ENCODE measurements around the gene GCN1.

The GCN1 gene

DNA sequence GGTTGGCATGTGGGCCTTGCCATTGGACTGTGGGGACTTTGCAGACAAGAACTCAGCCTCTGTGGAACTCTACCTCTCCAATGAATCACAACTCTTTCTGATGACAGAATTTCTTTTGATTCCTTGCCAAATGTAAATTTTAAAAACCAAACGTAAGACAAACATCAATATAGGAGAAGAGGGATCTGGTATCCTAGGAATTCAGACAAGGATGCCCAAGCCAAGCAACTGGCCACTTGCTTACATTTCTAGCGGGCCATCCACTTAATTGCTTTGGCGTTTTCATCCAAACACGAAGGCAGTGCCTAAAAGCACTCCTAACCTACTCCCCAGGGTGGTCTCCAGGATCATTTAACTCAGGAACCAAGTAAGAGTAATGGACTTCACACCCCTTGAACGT is 54.6 kb downstream of the GCN1 start:
- no peak for DNase-seq (ENCODE audit: low read depth)

DNA sequence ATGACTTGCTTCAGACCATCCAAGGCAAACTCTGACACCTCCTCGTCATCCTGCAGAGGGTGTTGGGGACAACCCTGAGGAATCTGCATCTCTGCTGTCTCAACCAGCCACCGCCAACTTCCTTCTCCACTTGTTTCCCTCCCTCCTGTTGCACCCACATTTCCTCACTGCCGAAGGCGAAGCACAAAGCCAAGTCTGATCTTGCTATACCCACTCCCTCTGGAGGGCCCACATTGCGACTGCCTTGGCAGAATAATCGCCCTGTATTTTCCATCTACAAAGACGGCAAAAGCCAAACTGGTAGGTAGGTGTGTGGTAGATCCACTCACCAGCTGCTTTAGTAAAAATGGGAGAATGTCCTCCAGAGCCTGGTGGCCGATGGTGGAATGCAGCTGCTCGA is 56.1 kb downstream of the GCN1 start:
- no peak for DNase-seq (ENCODE audit: low read depth)

DNA sequence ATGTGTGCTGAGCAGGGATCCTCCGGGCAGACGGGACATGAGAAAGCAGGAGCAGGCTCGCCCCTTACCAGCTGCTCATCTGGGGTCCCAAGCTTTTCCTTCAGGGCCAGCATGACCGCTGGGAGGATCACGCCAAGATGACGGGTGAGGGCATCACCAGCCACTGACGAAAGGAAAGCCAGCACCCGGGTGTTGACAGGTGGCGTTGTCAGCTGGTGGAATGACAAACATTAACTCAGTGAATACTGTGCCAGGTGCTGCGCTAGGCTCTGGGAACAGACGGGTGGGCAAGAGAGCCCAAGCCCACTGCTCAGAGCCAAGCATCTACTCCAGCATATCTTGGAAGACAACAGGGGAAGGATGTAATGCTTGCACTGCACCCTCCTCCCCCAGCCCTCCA is 56.7 kb downstream of the GCN1 start:
- no peak for DNase-seq (ENCODE audit: low read depth)

DNA sequence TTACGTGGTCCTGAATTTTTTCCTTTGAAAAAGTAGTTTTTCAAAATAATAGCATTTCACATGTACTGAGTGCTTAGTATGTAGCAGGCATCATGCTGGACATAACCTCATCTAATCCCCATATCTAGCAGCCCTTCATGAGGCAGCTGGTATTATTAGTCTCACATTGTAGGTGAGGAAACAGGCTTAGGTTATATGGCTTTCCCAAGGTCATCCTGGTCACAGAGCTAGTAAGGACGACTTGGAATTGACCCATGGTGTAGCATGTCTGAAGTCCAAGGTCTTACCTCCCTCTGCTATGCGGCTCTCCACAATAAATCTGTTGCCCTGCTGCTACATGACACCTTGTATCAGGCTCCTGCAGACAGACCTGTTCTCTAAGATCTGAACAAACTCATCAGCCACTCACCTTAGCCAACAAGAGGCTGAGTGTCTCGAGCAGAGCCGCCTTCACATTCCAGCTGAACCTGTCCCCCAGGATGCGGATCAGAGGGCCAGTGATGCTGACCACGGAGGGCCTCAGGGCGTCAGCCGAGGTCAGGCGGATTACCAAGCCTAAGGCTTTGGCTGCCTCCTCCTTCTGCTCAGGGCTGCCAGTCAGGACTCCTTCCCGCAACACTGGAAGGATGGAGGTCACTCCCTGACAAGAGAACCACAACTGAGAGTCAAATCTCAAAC is 58.3 kb downstream of the GCN1 start:
- DNase-seq (ENCODE audit: low read depth) = no peak

DNA sequence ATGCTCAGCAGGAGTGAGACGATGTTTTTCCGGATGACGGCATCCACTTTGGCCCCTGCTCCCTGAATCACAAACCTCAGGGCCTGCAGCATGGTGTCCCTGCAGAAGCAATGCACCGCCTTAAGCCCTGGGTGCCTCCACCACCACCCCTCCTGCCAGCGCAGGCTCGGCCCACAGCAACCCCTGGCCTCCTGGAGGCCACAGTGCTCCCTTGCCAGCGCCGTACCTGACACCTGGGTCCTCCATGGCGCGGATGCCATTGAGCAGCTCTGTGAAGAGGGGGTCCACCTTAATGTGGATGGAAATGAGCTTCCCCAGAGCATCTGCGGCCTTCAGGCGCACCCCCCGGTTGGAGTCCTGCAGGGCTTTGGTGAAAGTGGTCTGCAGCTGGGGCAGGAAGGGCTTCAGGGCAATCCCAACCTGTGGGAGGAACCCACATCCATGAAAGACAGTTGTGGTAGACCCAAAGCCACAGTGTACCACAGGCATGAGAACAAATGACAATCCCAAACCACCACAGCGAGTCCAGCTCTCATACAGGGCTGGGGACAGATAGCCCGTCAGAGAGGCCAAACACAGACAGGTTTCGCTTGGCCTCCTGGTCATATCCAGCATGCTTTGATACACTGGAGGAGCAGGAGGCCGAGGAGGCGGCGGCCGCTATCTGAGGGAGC is 60.1 kb downstream of the GCN1 start:
- DNase-seq (ENCODE audit: low read depth) = no peak

DNA sequence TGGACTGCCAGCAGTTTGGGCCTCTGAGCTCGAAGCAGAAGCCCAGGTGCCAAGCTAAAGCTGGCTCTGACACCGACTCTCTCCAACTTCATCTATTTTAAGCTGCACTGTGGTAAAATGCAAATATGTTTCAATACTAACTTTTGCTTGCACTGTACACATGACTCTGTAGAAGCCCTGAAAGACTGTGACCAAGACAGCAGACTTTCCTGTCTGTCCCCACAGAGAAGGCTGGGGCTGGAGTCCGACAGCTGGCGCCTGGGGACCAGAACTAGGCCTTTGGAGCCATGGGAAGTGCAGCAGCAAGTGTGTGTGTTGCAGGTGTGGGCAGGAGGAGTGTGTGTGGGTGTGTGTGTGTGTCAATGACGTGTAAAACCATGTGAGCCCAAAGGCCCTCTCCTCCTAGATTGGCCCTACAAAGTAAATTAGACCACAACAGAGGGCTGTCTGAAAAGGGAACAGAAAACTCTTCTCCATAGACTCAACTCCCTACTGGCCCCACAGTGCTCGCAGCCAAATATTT is 61.6 kb downstream of the GCN1 start:
- no peak for DNase-seq (ENCODE audit: low read depth)

DNA sequence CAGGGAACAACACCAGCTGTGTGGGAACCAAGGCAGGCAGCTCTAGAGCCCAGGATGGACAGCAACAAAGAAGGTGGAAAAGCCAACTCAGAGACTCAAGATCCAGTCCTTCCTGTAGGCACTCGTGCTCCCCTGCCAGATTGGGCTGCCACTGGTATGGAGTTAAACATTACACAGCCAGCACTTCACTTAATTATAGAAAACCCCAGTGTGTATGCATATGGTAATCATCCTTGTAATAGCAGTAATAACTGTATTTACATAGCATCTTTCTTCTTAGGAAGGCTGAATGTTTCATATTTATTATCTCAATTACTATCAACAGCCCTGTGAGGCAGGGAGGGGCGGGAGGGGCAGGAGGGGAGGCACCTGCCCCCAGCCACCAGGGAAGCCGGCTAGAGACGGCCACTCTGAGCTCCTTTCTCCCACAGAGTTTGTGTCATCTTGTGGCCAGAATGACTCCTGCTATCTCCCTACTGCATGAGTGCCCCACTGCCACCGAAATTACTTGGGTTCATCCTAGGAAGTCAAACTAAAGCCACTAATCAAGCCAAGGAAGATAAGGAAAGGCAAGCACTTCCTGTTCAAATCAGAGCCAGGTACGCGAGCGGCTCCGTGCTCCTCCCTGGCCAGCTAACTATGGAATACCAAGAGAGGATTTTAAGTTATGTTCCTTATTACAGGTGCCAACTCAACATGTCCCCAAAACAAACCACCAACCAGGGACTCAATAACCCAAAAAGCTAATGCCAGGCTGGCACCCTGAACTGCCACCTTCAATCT is 62.3 kb downstream of the GCN1 start:
- DNase-seq (ENCODE audit: low read depth) = no peak

DNA sequence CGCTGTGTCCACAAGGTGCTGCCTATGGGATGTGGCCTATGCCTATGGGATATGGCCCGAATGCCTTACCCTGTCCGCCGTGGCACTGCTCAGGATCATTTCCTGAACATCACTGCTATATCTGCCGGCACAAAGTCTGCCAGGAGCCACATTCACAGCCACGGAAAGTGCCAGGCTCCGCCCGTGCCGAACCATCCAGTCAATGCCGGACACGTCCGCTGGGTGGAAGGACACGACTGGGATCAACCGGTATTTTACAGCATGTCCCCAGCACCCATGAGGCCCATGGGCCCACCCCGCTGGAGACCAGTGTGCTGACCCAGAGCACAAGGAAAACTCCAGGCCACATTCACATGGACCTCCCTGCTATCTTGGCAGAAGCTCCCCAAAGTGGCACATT is 63.4 kb downstream of the GCN1 start:
- no peak for DNase-seq (ENCODE audit: low read depth)

DNA sequence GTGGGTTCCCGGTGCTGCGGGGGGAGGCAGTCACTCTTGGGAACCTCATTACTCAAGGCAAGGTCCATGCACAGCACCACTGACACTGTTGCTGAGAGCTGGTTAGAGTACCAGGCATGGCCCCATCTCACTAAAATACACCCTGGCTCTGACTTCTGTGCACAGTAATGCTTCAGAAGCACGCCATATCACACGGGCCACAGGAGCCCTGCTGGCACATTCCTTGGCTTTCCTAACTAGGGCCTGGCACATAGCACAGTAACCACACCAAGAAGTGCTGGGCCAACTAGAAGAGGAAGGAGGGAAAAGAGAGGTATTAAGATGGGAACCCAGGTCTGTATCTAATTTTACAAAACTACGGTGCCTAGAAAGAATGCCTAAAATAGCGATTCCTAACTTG is 64.5 kb downstream of the GCN1 start:
- no peak for DNase-seq (ENCODE audit: low read depth)

DNA sequence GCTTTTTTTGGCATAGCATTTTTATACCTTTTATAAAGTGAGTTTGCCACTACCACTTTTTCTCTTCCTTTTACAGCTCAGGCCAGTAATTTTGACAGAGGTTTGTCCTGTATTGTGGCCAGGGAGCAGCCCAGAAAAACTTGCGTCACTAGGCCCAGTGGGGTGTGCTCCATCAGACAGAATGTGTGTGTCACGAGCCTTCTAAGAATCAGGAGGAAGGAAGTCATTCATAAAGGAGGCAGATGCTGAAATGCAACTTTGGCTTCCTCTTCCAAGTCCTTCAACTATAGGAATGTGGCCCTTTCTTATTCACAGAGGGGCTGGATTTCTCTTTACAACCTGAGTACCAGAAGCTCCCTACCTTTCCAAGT is 67.9 kb downstream of the GCN1 start:
- no peak for DNase-seq (ENCODE audit: low read depth)

DNA sequence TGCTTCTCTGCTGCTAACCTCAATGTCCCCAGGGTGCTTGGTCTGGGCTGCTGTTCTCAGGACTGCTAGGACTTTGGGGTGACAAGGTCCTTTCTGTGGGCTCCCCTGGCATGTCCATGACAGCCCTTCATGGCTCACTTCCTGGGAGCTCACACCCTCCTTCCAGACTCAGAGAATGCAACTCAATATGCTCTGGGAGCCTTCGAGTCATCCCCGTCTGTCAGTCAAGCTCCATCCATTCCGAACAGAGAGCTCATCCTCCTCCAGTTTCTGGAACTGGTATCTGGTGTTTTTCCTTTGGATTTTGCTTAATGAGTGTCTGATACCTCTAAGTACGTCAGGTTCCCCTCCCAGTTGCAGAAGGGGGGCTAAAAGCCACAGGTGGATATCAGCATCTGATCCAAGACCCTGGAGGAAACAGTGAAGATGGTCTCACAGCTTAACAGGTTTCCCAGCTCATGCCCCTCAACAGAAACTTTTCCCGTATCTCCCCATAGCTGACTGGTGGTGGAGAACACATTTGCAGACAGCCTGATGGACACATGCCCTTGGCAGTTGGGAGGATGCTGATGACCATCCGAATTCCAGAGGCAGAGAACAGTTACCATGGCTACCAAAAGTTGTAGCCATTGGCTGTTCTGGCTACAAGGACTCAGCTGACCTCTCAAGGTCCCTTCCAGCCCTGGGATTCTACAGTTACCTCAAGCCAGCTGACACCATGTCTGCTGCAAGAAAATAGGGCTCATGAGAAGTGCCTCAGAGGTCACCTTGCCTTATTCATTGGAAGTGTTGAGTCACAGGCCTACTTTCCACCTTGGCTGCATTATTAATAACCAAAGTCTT is 68.5 kb downstream of the GCN1 start:
- no peak for DNase-seq (ENCODE audit: low read depth)

DNA sequence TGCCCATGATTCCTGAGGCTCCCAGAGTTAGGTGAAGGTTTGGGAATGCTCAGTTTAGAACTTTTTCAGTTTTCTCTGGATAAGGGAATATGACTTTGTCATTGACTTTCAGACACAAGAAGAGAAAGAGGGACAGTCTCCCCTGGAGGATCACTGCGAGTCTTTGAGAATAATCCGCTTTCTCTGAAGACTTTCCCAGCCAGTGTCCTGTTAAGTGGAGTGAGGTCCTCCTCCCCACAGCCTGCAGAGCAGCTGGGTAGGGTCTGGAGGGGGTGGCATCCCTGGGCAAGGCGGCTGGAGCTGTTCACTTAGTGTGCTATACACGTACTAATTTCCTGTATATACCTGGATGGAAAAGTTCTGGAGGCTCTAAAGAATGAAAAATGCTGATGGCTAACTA is 69.5 kb downstream of the GCN1 start:
- DNase-seq (ENCODE audit: low read depth) = no peak

DNA sequence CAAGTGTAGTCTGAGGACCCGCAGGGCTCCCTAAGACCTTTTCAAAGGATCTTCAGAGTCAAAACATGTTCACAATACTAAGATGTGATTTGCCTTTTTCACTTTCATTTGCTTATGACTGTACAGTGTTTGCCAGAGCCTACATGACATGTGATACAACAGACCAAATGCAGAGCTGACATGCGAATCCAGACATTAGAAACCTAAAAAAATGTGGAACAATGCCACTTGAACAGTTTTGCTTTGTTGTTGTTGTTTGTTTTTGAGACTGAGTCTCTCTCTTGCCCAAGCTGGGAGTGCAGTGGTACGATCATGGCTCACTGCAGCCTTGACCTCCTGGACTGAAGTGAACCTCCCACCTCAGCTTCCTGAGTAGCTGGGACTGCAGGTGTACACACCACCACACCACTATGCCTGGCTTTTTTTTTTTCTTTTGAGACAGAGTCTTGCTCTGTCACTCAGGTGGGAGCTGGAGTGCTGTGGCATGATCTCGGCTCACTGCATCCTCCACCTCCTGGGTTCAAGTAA is 72.7 kb downstream of the GCN1 start:
- no peak for DNase-seq (ENCODE audit: low read depth)

DNA sequence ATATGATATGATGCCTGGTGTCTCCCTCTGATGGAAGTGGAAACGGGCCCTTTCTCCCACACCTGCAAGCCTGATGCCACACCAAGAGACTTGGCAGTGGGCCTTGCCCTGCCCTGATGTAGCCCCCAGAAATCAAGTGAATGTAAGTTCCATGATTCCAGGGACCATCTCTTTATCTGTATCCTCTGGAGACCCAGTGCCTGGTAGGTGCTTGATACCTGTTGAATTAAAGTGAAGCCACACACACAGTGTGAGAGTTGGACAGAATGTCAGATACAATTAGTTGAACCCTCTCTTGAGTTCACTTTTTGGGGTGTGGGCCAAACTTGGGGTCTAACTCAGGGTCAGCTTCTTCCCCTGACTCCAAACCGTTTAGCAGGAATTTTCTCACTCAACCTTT is 73.2 kb downstream of the GCN1 start:
- DNase-seq (ENCODE audit: low read depth) = no peak

DNA sequence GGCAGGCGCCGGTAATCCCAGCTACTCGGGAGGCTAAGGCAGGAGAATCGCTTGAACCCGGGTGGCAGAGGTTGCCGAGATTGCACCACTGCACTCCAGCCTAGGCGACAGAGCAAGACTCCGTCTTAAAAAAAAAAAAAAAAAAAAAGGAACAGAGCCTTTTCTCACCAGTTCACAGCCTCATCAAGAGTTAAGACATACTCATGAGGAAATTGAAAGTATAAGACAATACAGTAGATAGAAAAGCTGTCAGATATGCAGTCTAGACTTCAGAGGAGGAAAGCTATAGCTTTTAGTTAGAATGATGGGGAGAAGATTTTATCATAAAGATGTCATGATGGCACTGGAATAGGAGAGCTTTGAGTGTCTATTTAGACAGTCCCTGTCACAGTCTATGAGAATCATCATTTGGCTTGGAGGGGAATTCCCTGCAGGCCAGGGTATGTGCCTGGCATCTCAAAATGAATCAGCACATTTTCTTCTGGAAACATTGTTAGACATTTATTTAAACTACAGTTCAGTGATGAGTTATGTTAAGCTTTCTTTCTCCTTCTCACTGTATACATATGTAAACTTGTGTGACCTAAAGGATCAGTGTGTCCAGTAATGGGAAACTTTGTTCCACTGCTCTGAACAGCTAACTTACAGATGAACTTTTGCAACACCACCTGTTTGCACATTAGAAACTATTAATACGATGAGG is 75.1 kb downstream of the GCN1 start:
- no peak for DNase-seq (ENCODE audit: low read depth)

DNA sequence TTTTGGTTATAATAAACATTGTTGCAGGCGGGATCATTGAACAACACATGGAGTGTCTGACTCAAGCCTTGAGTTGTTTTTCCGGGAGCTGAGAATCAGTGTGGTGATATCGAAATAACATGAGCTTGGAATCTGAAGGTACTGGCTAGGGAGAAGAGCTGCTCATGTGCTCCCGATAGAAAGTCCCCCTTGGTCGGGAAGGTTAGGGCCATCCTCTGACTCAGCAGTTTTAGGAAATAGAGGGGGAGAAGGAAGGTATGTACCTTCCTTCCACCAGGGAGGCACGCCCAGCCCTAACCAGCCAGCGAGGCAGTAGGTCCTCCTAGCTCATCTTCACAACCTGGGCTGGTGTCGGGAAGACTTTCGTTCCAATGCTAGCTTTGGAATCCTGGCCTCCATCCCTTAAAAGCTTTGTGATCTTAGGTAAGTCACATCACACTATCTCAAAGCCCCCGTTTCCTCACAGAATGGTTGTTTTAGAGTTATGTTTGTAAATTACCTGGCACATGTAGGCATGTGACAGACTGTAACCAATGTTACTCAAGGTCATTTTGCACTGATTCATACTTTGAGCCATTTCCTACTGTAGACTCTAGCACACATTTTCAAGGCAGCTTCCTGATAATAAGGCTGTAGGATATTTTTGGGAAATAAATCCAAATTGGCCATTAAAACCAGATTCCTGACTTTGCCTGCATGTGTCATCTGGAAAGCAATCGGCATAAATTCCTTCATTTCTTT is 76.0 kb downstream of the GCN1 start:
- no peak for DNase-seq (ENCODE audit: low read depth)

DNA sequence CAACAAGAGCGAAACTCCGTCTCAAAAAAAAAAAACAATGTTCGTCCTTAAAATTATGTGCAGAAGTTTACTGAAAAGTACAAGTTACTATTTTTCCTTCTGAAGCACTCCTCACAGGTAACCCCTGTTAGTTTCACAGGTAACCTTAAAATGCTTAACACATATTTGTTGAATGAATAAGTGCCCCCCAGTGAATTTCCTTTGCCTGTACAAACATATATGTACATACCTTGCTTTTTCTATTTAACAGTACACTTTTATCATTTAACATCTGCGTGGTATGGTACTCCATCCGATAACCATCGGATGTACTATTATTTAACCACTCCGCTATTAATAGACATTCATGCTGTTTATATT is 76.6 kb downstream of the GCN1 start:
- DNase-seq (ENCODE audit: low read depth) = no peak

DNA sequence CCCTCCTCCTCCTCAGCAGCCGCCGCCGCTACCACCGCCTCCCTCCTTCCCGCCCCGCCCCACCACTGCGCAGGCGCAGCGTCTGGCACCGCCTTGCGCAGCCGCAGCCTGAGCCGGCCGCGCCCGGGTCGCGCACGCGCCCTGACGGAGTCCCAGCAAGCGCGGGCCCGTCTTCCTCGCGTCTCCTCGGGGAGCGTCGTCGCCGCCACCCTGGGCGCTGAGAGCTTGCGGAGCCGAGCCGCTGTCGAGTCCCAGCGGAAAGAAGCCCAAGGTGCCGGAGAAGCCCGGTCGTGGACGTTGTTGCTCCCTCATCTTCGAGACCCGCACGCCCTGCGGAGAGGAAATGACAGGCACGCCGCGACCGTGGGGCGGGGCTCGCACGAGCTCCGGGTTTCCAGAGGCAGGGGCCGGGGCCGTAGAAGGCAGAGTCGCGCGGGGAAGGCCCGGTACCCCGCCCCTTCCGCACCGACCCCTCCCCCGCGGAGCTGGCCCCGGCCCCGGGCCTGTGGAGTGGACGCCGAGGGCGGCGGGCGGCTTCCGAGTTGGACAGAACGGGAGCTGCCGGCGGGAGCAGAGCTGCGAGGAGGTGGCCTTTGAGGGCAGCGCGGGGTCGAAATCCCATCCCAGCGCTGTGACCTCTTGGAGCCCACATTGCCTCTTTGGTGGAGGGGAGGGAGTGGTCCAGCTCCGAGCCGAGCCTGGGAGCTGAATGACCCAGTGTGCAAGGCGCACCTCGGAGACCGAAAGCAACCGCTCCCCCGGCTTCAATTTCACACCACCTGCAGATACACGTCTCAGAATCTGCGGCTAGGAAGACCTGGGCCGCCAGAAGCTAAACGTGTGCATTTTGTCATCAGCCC is 77.5 kb downstream of the GCN1 start:
- peak; percentile 61 for DNase-seq (ENCODE audit: low read depth)

DNA sequence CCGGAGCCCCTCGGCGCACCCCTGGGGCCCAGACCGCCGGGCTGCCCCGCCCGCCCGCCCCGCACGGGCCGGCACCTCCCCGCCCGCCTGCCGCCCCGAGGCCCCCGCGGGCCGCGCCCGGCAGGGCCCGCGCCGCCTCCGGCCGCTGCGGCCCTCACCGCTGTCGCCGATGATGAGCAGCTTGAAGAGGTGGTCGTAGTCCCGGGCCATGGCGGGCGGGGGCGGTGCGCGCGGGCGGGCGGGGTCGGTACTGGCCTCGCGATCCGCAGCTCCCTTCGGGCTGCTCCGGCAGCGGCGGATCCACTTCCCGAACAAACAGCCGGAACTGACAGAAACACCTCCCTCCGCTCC is 78.1 kb downstream of the GCN1 start, which contains the start of gene RAB35:
RAB35 (minus strand) TSS at position 313 of the 351 bp plus-strand sequence; CDS start at position 210, 103 bp downstream.
- DNase-seq (ENCODE audit: low read depth) = no peak

Data from HS-27A (cell line).